Duodenal mucosa (tissue), 2 donors: ENCODE results near the gene TMEM101.
"Not testable (repeated sequence)": the region's sequence is repeated elsewhere in the genome, so short reads cannot be mapped to it uniquely, and the experiment has no call there.

Source experiments
- H3K27ac ChIP-seq: one replicate; pipeline ENCODE4 v1.7.0; 2013; ENCODE audit warnings: low read depth, low read length
- H3K27me3 ChIP-seq, 2 donors: one replicate each; pipeline ENCODE4 v1.7.0; 2013; ENCODE audit warnings: low read length in 2 of 2, control low read depth in 1 of 2; ENCODE audit not compliant: insufficient read depth in 2 of 2, control insufficient read depth in 1 of 2
- H3K36me3 ChIP-seq, 2 donors: one replicate each; pipeline ENCODE4 v1.7.0; 2013; ENCODE audit warnings: low read length in 2 of 2, control low read depth in 1 of 2; ENCODE audit not compliant: insufficient read depth in 2 of 2, control insufficient read depth in 1 of 2
- H3K4me1 ChIP-seq, 2 donors: one replicate each; pipeline ENCODE4 v1.7.0; 2013; ENCODE audit warnings: low read length in 2 of 2, control low read depth in 1 of 2; ENCODE audit not compliant: insufficient read depth in 2 of 2, control insufficient read depth in 1 of 2
- H3K4me3 ChIP-seq, 2 donors: one replicate each; pipeline ENCODE4 v1.7.0; 2013; ENCODE audit warnings: low read length in 2 of 2, low read depth in 1 of 2
- H3K9ac ChIP-seq, 2 donors: one replicate each; pipeline ENCODE4 v1.7.0; 2013; ENCODE audit warnings: low read length in 2 of 2, low read depth in 1 of 2
- H3K9me3 ChIP-seq, 2 donors: one replicate each; pipeline ENCODE4 v1.7.0; 2013; ENCODE audit warnings: low read length in 2 of 2, control low read depth in 1 of 2; ENCODE audit not compliant: control insufficient read depth in 1 of 2

TMEM101 gene

DNA sequence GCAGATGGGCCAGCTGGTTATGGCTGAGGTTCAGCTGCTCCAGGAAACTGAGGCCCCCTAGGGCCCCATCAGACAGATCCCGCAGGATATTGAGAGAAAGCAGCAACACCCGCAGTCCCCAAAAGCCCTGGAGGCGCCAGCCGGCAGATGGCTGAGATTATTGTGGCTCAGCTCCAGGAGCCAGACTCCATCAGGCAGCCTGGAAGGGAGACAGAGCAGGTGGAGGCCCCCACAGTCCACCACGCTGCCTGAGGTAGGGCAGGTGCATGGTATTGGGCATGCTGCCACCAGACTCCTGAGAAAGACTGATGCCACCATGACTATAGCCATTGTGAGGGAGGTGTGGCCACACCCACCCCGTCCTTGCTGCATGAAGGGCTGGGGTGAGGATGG is 9.5 kb upstream of the TMEM101 start:
- Histone ChIP-seq H3K9ac (no peak overlapping the region), H3K27me3 (no peaks in the 10 kb centered on the region), H3K9me3 (no peaks in the 10 kb centered on the region), H3K4me3 (no peak overlapping the region), H3K27ac (no peak overlapping the region), H3K36me3 (peaks cover 10 to 16% of the 10 kb centered on the region in 2 donors), H3K4me1 (no peaks in the 10 kb centered on the region)

DNA sequence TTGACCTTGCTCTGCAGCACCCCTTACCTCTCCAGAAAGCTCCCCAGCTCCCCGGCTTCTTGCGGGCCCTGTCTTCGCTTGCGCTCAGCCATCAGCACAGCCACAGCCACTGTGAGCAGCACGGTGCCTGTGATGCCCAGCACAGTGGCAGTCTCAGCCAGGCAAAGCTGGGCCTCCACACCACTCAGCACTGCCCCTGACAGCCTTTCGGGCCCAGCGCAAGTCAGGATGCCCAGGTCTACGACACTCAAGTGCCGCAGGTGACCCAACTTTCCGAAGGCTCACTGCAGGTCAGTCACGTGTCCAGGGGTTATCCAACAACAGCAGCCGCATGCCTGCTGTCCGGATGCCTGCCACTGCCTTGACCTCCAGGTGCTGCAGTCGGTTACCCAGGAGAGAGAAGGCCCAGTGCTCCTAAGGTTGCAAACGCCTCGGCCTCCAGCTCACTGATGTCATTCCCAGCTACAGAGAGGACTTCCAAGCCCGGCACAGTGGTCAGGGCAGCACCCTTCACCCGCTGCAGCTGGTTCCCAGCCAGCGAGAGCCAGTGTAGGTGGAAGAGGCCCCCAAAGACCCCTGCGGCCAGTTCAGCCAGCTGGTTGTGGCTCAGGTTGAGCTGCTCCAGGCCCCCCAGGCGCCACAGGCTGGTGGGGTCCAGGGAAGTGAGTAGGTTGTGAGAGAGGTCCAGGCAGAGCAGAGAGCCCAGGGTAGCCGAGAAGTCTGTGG is 8.9 kb upstream of the TMEM101 start:
- Histone ChIP-seq H3K9ac (no peak overlapping the region), H3K36me3 (peaks cover 10 to 14% of the 10 kb centered on the region in 2 donors), H3K27ac (no peak overlapping the region), H3K9me3 (no peaks in the 10 kb centered on the region), H3K4me3 (no peak overlapping the region), H3K27me3 (no peaks in the 10 kb centered on the region), H3K4me1 (no peaks in the 10 kb centered on the region)

GRCh38 chr17:44022246-44022645 is 7.5 kb upstream of the TMEM101 start:
- H3K27me3 ChIP-seq, result no peaks in the 10 kb centered on the region
- no peak overlapping the region for H3K4me3 ChIP-seq
- H3K4me1 ChIP-seq, result no peaks in the 10 kb centered on the region
- H3K9me3 ChIP-seq, result no peaks in the 10 kb centered on the region
- no peak overlapping the region for H3K27ac ChIP-seq
- H3K36me3 ChIP-seq, result peaks cover 5 to 9% of the 10 kb centered on the region in 2 donors
- no peak overlapping the region for H3K9ac ChIP-seq

- H3K27me3 ChIP-seq, H3K9me3 ChIP-seq, H3K4me1 ChIP-seq, H3K9ac ChIP-seq, H3K4me3 ChIP-seq, H3K36me3 ChIP-seq, H3K27ac ChIP-seq: not testable (repeated sequence)
These were observed 6.5 kb upstream of the TMEM101 start for GRCh38 chr17:44021227-44021626.

DNA sequence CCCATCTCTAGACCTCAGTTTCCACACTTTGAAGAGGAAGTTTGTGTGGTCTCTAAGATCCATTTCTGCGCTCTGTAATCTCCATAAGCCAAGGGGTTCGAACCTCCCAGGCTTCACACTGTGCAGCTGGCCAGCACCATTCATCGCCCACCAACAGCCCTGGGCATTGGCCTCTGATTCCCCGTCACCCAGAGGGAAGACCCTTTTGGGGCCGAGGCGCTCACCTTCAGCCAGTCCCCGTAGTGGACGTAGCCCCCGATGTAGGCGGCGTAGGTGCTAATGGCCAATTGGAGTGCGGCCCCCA is 678 bp downstream of the TMEM101 start:
- no peaks in the 10 kb centered on the region for H3K9me3 ChIP-seq
- H3K4me3 ChIP-seq, result peak overlapping the region; percentile 87 to 97
- H3K36me3 ChIP-seq, result peaks cover 9 to 17% of the 10 kb centered on the region in 2 donors
- H3K9ac ChIP-seq, result peak overlapping the region; percentile 84 to 98
- H3K4me1 ChIP-seq, result peaks cover 18 to 25% of the 10 kb centered on the region in 2 donors
- no peak overlapping the region for H3K27ac ChIP-seq
- no peaks in the 10 kb centered on the region for H3K27me3 ChIP-seq

DNA sequence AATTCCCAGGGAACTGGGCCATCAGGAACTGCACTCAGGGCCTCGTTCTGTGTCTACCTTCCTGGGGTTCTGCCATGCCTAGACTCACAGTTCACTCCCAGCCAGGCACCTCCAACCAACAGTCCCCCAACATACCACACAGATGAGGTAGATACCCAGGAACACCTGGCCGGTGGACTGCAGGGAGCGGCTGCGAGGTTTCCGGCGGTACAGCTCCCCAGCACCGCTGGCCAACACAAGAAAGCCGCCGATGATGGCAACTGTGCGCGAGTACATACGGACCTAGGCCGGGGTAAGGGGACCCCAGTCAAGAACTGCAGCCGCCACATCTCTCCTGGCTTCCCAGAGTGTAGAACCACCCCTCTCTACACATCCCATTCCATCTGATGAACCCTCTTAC is 1.9 kb downstream of the TMEM101 start:
- H3K36me3 ChIP-seq, result peaks cover 18 to 29% of the 10 kb centered on the region in 2 donors
- H3K9ac ChIP-seq, result no peak overlapping the region
- no peak overlapping the region for H3K27ac ChIP-seq
- H3K27me3 ChIP-seq, result no peaks in the 10 kb centered on the region
- no peak overlapping the region for H3K4me3 ChIP-seq
- H3K4me1 ChIP-seq, result peaks cover 23 to 28% of the 10 kb centered on the region in 2 donors
- H3K9me3 ChIP-seq, result no peaks in the 10 kb centered on the region

GRCh38 chr17:44012391-44012790 is 2.4 kb downstream of the TMEM101 start:
- Histone ChIP-seq H3K27ac (no peak overlapping the region), H3K4me3 (no peak overlapping the region), H3K27me3 (no peaks in the 10 kb centered on the region), H3K9ac (no peak overlapping the region), H3K9me3 (no peaks in the 10 kb centered on the region), H3K36me3 (peaks cover 21 to 33% of the 10 kb centered on the region in 2 donors), H3K4me1 (peaks cover 26 to 32% of the 10 kb centered on the region in 2 donors)

- no peak overlapping the region for H3K4me3 ChIP-seq
- H3K9me3 ChIP-seq, result no peaks in the 10 kb centered on the region
- no peak overlapping the region for H3K9ac ChIP-seq
- H3K36me3 ChIP-seq, result peaks cover 21 to 33% of the 10 kb centered on the region in 2 donors
- peaks cover 31 to 38% of the 10 kb centered on the region in 2 donors for H3K4me1 ChIP-seq
- H3K27ac ChIP-seq, result no peak overlapping the region
- no peaks in the 10 kb centered on the region for H3K27me3 ChIP-seq
These were observed 2.9 kb downstream of the TMEM101 start for GRCh38 chr17:44011876-44012275.

DNA sequence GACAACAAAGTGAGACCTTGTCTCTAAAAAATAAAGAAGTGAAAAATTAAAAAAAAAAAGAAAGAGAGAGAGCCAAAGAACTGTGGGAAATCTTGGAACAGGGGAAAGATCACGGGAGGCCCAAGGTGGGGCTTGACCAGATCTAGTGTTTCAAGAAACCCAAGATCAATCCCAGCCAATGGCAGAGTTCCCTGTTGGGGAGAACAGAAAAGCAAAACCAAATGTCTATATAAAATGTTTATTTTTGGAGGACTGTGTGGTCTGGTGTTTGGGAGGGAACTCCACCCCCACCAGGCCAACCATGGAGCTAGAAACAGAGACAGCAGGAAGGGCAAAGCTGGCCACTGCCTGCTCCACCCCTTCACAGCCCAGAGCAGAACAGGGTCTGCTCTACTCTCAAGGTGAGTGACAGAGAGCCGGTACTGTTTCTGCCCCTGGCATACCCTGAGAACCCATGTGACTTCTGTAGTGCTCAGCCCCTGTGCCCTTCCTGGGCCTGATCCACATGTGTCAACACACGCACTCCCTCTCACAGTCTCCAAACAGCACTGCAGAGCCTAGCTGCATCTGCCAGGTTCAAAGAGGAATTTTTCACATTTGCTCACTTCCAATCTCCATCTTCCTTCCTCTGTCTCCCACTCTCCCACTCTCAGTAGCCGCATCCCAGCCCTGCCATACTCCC is 3.7 kb downstream of the TMEM101 start:
- H3K27ac ChIP-seq, result no peak overlapping the region
- H3K9ac ChIP-seq, result no peak overlapping the region
- peaks cover 21 to 33% of the 10 kb centered on the region in 2 donors for H3K36me3 ChIP-seq
- no peaks in the 10 kb centered on the region for H3K9me3 ChIP-seq
- H3K4me1 ChIP-seq, result peaks cover 31 to 41% of the 10 kb centered on the region in 2 donors
- H3K27me3 ChIP-seq, result no peaks in the 10 kb centered on the region
- H3K4me3 ChIP-seq, result no peak overlapping the region

DNA sequence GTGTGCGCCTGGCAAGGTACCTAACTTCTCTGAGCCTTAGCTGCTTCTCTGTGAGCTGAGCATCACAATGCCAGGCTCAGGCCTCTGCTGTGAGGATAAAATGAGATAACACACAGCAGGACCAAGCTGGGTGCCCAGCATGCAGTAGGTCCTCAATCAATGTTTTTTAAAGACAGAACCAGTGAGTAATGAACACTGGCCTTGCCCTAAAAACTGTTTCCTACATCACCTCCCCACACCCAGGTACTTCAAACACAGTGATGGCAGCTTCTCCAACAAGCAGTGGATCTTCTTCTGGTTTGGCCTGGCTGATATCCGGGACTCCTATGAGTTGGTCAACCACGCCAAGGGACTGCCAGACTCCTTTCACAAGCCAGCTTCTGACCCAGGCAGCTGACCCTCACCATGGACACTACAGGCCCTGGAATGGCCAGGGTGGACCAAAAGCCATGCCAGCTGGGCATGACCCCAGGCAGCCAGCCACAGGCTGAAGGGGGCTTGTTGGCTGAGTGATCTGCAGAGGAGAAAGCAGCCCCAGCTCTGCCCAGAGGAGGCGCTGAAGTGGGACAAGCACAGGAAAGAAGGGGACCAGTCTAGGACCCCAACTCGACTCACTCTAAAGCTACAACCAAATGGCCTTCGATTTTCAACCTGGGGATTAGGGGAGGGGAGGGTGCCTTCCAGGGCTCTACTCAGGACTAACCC is 6.4 kb downstream of the TMEM101 start:
- Histone ChIP-seq H3K9ac (no peak overlapping the region), H3K27me3 (peaks cover 0 to 4% of the 10 kb centered on the region in 2 donors), H3K36me3 (peaks cover 21 to 33% of the 10 kb centered on the region in 2 donors), H3K27ac (no peak overlapping the region), H3K4me3 (no peak overlapping the region), H3K9me3 (no peaks in the 10 kb centered on the region), H3K4me1 (peaks cover 21 to 36% of the 10 kb centered on the region in 2 donors)
